Measurements from ENCODE around the gene FUT1. TPM values are rescaled to one million over a fixed set of nuclear protein-coding genes. Genes with fewer than 3 reads are reported as not detected.

Gene FUT1
- total RNA-seq, 1 experiment from 2014 or later, result 14.1 TPM

GRCh38 chr19:48719263-48720171 is 32.9 kb downstream of the FUT1 start, which contains the start of gene MAMSTR:
MAMSTR (minus strand) TSS chr19:48719725; CDS start chr19:48719031, 694 bp downstream.
- Histone ChIP-seq H3K9me3 (ENCODE audit: control insufficient read depth in 1 of 2, insufficient read depth in 1 of 2, low read depth in 1 of 2, low read length in 2 of 2) (no peaks in the 10 kb centered on the region), H4K20me1 (ENCODE audit: insufficient read depth) (no peaks in the 10 kb centered on the region), H3K27me3 (ENCODE audit: insufficient read depth, low read length) (no peaks in the 10 kb centered on the region), H3K4me3 (replicated peaks in 1 of 2; ENCODE audit: low read depth in 1 of 2, low read length in 2 of 2) (peak within 1 kb of the TSS; percentile 52 to 58), H3K79me2 (ENCODE audit: insufficient read depth, low read length) (no peaks in the 10 kb centered on the region), H3K36me3 (ENCODE audit: control insufficient read depth in 1 of 2, insufficient read depth in 2 of 2, low read length in 2 of 2) (no peaks in the 10 kb centered on the region), H3K27ac (ENCODE audit: low read depth, low read length) (peak within 1 kb of the TSS; percentile 33), H3K4me2 (ENCODE audit: low read length) (peak within 1 kb of the TSS; percentile 80), H3K9me2 (ENCODE audit: insufficient read depth) (no peaks in the 10 kb centered on the region), H3K4me1 (ENCODE audit: control insufficient read depth in 1 of 2, insufficient read depth in 2 of 2, low read length in 2 of 2) (peaks cover 6 to 31% of the 10 kb centered on the region in 2 experiments), H2AFZ (ENCODE audit: low read depth, low read length, poor library complexity, severe bottlenecking) (peak within 1 kb of the TSS; percentile 50), H3K9ac (ENCODE audit: low read length) (peak within 1 kb of the TSS; percentile 60)
- ATAC-seq, result no peak
- ChIA-PET POLR2A (interaction anchor here (1.3 to 1.5 kb wide), 2 partner anchors 13 to 19 kb away, joined by 3 to 4 read pairs; no protein-coding TSS in a partner anchor), CTCF (no interaction called here), RAD21 (ENCODE audit: low non-redundant PET in 1 of 2, low total read pairs in 2 of 2, uncharacterized antibody in 2 of 2, unreplicated experiment in 2 of 2) (no interaction called here)
- BruUV-seq (replicated peaks), result no TSS peak
- intact Hi-C loops (cut with micrococcal nuclease), result no loop called here
- DNase-seq (ENCODE audit: low read depth, low spot score), result no peak
- TF ChIP-seq EZH2 (IDR thresholded peaks at IDR 0.05), result no peak
- TF ChIP-seq, protein P1, sequence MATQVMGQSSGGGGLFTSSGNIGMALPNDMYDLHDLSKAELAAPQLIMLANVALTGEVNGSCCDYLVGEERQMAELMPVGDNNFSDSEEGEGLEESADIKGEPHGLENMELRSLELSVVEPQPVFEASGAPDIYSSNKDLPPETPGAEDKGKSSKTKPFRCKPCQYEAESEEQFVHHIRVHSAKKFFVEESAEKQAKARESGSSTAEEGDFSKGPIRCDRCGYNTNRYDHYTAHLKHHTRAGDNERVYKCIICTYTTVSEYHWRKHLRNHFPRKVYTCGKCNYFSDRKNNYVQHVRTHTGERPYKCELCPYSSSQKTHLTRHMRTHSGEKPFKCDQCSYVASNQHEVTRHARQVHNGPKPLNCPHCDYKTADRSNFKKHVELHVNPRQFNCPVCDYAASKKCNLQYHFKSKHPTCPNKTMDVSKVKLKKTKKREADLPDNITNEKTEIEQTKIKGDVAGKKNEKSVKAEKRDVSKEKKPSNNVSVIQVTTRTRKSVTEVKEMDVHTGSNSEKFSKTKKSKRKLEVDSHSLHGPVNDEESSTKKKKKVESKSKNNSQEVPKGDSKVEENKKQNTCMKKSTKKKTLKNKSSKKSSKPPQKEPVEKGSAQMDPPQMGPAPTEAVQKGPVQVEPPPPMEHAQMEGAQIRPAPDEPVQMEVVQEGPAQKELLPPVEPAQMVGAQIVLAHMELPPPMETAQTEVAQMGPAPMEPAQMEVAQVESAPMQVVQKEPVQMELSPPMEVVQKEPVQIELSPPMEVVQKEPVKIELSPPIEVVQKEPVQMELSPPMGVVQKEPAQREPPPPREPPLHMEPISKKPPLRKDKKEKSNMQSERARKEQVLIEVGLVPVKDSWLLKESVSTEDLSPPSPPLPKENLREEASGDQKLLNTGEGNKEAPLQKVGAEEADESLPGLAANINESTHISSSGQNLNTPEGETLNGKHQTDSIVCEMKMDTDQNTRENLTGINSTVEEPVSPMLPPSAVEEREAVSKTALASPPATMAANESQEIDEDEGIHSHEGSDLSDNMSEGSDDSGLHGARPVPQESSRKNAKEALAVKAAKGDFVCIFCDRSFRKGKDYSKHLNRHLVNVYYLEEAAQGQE (IDR thresholded peaks at IDR 0.05; ENCODE audit: low read depth), result no peak
- no peak for TF ChIP-seq JUND (IDR thresholded peaks at IDR 0.05)
- TF ChIP-seq, protein P2, sequence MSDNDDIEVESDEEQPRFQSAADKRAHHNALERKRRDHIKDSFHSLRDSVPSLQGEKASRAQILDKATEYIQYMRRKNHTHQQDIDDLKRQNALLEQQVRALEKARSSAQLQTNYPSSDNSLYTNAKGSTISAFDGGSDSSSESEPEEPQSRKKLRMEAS (IDR thresholded peaks at IDR 0.05), result no peak
- TF ChIP-seq POLR2A (IDR thresholded peaks at IDR 0.05; ENCODE audit: borderline replicate concordance, extremely low read depth, insufficient read depth, insufficient read length), result no peak
- TF ChIP-seq RAD21 (IDR thresholded peaks at IDR 0.05; ENCODE audit: low read depth), result no peak
- TF ChIP-seq POLR2AphosphoS5 (IDR thresholded peaks at IDR 0.05; ENCODE audit: low read depth, low read length), result no peak
- TF ChIP-seq ZBTB33 (IDR thresholded peaks at IDR 0.05; ENCODE audit: extremely low read depth, insufficient replicate concordance, low read length), result no peak
- no peak for TF ChIP-seq EZH2phosphoT487 (IDR thresholded peaks at IDR 0.05; ENCODE audit: borderline replicate concordance)
- TF ChIP-seq ATF3 (IDR thresholded peaks at IDR 0.05), result no peak

Measured in HCT116 (cell line).